DMS114 treated with DMSO at 0.1 percent for 48 hours (cell line): ENCODE measurements around the gene GP2.

ENCODE experiments used
- DNase-seq: peaks from one replicate; lab custom pipeline; 2025; ENCODE audit not compliant: unreplicated experiment; lab: John Stamatoyannopoulos, UW

The GP2 gene

GRCh38 chr16:20327444-20328041, at the start of gene GP2:
Gene GP2 (minus strand): TSS chr16:20327513. CDS start chr16:20326431, 1,082 bp downstream.
- no peak for DNase-seq

- no peak for DNase-seq
Measured at GRCh38 chr16:20372701-20373100, 45.4 kb upstream of the GP2 start.

DNA sequence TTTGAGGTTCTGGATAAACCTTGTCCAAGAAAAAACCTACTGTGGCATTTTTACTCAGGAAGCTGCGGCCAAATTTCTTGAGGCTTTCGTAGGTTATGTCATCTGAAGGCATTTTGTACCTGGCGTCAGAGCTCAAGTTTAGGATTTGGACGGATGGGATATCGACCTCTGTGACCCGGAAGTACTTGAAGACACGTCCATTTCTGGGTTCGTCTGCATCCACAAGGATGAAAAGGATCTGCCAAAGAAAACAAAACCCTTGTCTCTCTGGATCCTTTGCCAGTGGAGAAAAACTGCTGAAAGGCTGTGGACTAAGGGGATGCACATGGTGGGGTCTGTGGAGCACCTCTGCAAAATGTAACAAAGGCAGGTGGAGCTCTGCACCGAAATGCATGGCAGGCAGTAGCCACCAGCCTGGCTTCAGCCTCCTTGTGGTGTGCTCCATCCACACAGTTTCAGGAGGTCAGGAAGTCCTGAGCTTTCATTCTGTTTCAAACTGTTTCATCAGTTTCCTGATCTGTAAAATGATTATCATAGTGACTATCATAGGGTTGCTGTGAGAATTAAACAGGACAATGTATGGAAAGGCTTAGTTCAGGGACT, 42.2 kb upstream of the GP2 start:
- no peak for DNase-seq

- no peak for DNase-seq
Measured at GRCh38 chr16:20364051-20364450, 36.7 kb upstream of the GP2 start.

DNA sequence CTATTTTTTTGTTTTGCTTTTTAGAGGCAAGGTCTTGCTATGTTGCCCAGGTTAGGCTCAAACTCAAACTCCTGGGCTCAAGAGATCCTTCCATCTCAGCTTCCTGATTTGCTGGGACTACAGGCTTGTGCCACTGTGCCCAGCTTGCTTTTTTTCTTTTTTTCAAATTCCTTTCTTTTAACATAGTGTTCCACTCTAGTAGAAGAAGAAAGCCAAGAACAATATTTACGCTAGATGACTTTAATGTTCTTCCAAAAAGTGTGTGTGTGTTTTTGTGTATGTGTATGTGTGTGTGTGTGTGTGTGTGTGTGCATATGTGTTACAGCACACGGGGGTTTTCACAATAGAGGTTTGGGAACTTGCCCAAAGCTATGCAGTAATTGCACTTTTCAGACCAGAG, 35.9 kb upstream of the GP2 start:
- DNase-seq: no peak

DNA sequence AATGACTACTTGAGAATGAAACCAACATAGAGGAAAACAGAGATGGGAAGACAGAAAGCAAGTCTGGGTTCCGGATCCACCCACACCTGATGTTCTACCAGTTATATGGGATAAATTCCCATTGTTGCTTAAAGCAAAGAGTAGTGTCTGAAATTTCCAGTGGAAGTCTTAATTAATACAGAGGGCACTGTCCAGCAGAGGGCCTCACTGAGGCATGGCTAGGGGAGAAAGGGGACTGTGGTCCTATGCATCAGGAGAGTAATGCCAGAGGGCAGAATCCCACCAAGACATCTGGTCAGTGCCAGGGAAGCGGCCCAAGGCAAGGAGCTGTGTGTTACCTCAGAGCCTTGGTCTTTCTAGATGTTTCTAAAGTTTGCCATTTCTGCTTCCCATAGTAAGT, 32.7 kb upstream of the GP2 start:
- DNase-seq: no peak

DNA sequence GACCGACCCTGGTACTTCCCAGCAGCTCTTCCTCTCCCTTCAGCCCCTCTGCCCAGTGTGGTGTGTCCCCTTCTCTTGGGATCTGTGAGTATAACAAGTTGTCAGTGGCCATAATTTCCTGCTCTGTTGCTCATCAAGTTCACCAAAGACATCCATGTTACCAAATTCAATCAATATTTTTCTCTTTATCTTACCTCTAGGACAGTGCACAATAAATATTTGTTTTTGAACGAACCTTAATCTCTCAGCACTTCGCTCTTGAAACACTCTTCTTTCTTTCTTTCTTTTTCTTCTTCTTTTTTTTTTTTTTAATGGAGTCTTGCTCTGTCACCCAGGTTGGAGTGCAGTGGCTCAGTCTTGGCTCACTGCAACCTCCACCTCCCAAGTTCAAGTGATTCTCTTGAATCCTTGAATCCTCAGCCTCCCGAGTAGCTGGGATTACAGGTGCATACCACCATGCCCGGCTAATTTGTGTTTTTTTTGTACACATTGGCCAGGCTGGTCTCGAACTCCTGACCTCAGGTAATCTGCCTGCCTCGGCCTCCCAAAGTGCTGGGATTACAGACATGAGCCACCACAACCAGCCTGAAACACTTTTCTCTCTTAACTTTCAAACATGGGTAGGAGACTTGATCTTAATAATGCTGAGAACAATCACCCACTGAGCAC, 27.9 kb upstream of the GP2 start:
- DNase-seq: no peak

- no peak for DNase-seq
Measured at GRCh38 chr16:20353379-20353778, 26.1 kb upstream of the GP2 start.

DNA sequence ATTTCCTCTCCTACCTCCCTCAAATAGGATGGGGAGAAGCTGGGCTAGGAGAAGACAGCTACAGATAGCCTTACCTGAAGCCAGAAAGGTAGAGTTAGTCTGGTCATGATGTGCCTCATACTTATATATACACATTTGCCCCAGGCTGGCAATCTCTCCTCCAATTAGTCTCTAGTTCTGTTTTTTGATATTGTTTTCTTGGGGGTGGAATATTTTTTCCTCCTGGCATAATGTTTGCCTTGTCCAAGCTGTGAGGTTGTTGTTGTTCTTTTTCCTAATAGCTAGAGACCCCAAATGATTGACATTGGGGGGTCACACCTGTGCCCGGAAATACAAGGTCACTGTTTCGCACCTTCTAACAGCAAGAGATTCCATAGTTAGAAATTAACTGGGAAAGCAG, 25.3 kb upstream of the GP2 start, which contains the start of gene UMOD:
Gene UMOD, minus strand, starts transcription at position 101 of the 400 bp plus-strand sequence. CDS start 1,978 bp downstream, outside the sequence.
- no peak for DNase-seq

DNA sequence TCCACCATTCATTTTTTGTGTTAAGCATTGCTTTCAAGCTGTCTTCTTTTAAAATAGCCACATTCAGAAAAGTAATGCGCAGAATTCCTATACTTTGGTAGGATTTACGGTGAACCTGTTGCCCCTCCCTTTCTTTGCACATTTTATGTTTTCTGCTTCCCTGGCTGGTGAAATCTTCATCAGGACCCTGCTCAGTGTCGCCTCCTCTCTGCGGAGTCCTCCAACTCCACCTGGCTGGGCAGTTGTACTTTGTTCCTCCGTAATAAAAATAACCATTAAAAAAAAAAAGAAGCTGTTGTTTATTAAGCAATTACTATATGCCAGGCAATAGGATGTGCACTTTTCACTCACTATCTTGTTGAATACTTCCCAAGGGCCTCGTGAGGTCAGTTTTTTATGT, 22.3 kb upstream of the GP2 start:
- no peak for DNase-seq

GRCh38 chr16:20348365-20349185, 21.3 kb upstream of the GP2 start:
- DNase-seq: no peak

GRCh38 chr16:20347666-20348364, 20.5 kb upstream of the GP2 start:
- no peak for DNase-seq

- DNase-seq: no peak
Measured at GRCh38 chr16:20344611-20345010, 17.3 kb upstream of the GP2 start.

- no peak for DNase-seq
Measured at GRCh38 chr16:20339744-20340143, 12.4 kb upstream of the GP2 start.

DNA sequence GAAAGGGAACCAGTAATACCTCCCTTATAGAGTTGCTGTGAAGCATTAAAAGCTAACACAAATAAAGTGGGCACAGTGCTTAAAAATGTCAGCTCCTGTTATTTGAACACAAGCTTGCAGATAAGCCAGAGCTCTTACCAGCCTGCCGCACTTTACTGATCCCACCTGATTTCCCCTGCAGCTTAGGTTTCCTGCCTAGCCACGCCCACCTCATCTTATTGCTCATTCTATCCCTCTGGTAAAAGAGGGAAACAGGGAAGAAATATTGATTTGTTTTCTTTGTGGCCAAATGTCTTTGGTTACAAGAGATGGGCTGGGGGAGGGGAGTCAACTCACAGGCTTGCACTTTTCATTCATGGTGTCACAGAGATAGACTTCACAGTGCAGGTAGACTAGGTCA, 9.6 kb upstream of the GP2 start:
- no peak for DNase-seq

DNA sequence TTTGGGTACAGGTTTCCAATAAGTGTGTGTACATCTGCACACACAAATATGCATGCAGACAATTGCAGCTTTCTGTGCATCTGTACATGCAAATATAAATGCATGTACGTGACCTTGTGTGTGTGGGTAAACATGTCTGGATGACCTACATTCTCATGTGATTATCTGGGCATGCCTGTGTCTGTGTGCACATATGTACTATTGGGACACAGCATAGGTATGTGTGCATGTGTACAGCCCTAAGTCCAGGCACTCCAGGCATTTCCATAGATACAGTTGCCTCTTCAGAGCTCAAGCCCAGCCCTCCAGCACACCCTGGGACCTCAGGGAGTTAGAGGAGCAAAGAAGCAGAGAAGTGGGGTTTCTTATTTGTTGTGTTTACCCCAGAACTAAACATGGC, 7.1 kb upstream of the GP2 start:
- no peak for DNase-seq

DNA sequence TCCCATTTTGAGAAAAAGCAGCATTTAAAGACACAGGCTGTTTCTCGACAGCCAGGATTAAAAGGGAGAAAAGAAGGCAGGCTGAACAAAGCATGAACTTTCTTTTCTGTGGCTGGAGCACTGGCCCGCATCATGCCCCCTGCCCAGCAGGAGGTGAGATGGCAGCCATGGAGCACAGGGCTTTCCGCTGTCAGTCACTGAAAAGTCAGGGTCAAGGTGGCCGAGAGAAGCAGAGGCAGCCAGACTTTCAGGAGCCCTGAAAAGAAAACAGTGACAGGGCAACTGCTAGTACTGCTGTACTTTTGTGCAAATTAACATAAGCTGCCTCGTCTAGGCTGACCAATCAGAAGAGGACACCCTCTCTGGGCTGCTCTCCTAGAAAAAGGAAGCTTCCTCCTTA, 5.8 kb upstream of the GP2 start:
- no peak for DNase-seq

- DNase-seq: no peak
Measured at GRCh38 chr16:20332411-20332810, 5.1 kb upstream of the GP2 start.

GRCh38 chr16:20331635-20332034, 4.3 kb upstream of the GP2 start:
- DNase-seq: no peak

GRCh38 chr16:20329392-20330138, 2.3 kb upstream of the GP2 start:
- no peak for DNase-seq
